ENCODE data around the gene REG1A.

The REG1A gene

GRCh38 chr2:79128406-79128805 is 8.1 kb downstream of the REG1A start:
- no peak for DNase-seq

- no peak for DNase-seq
Observed at GRCh38 chr2:79129260-79129659, 9.0 kb downstream of the REG1A start.

GRCh38 chr2:79129804-79130203 is 9.5 kb downstream of the REG1A start:
- no peak for DNase-seq

- no peak for DNase-seq
Observed at GRCh38 chr2:79131687-79132086, 11.4 kb downstream of the REG1A start.

- no peak for DNase-seq
Observed at GRCh38 chr2:79138385-79138784, 18.1 kb downstream of the REG1A start.

- DNase-seq = no peak
Observed at GRCh38 chr2:79139423-79139822, 19.1 kb downstream of the REG1A start.

GRCh38 chr2:79155826-79156476 is 35.7 kb downstream of the REG1A start:
- DNase-seq = no peak

GRCh38 chr2:79159030-79159429 is 38.7 kb downstream of the REG1A start:
- DNase-seq = no peak

- DNase-seq = no peak
Observed at GRCh38 chr2:79159653-79160052, 39.4 kb downstream of the REG1A start, which contains the start of gene REG3A. TSS of gene REG3A (minus strand) at chr2:79159753. CDS start at chr2:79159405, 348 bp downstream.

GRCh38 chr2:79162132-79162531 is 41.8 kb downstream of the REG1A start:
- no peak for DNase-seq

GRCh38 chr2:79162801-79163200 is 42.5 kb downstream of the REG1A start:
- DNase-seq = no peak

- DNase-seq = no peak
Observed at GRCh38 chr2:79171348-79171958, 51.2 kb downstream of the REG1A start.

Measured in NCI-H1436 treated with DMSO at 0.1 percent for 48 hours (cell line).